ENCODE measurements around the gene OR4L1. TPM values are rescaled to one million over a fixed set of nuclear protein-coding genes. Genes with fewer than 3 reads are reported as not detected.

The OR4L1 gene
- total and polyA plus RNA-seq, 2 donors (not counting 3 experiments of a cell fraction or from before 2014, with no cell fraction given), result not detected

GRCh38 chr14:20110438-20110837, 50.6 kb downstream of the OR4L1 start, which contains the start of gene OR4K17:
OR4K17 (plus strand) TSS chr14:20110739; CDS start chr14:20117500, 6,761 bp downstream.
- intact Hi-C loops (cut with micrococcal nuclease), result no loop called here
- Histone ChIP-seq H3K9me1 (replicated peaks; ENCODE audit: control insufficient read depth, extremely low read depth, insufficient read depth, low read length) (no peaks in the 10 kb centered on the region), H3K36me3 (ENCODE audit: control insufficient read depth in 2 of 2, extremely low read depth in 1 of 2, insufficient read depth in 2 of 2, low read length in 2 of 2) (no peaks in the 10 kb centered on the region), H2AFZ (ENCODE audit: low read depth, low read length) (no peak within 1 kb of the TSS), H3K4me1 (ENCODE audit: control insufficient read depth, extremely low read depth, insufficient read depth, low read length) (no peaks in the 10 kb centered on the region), H3K79me2 (ENCODE audit: control insufficient read depth, insufficient read depth, low read length) (no peaks in the 10 kb centered on the region), H3K4me2 (ENCODE audit: insufficient read depth, low read length) (no peak within 1 kb of the TSS), H3K4me3 (replicated peaks in 1 of 3; ENCODE audit: insufficient read depth in 1 of 3, low read depth in 1 of 3, low read length in 3 of 3) (no peak within 1 kb of the TSS), H3K9me3 (replicated peaks; ENCODE audit: control insufficient read depth, insufficient read depth, low read length) (peaks cover 2% of the 10 kb centered on the region), H4K20me1 (replicated peaks; ENCODE audit: control insufficient read depth, extremely low read depth, insufficient read depth, low read length) (no peaks in the 10 kb centered on the region), H3K27me3 (ENCODE audit: control insufficient read depth in 2 of 2, insufficient read depth in 2 of 2, low read length in 2 of 2) (no peaks in the 10 kb centered on the region), H3K27ac (ENCODE audit: insufficient read depth, low read depth, low read length) (no peak within 1 kb of the TSS), H3K9ac (replicated peaks; ENCODE audit: extremely low read depth, insufficient read depth, low read length) (no peak within 1 kb of the TSS)
- TF ChIP-seq EZH2 (IDR thresholded peaks at IDR 0.05; ENCODE audit: borderline replicate concordance, low read depth, low read length, severe bottlenecking), result no peak
- no peak for TF ChIP-seq GATA2 (IDR thresholded peaks at IDR 0.05; ENCODE audit: insufficient read depth, insufficient read length, low read depth, low read length)
- TF ChIP-seq, protein P1, sequence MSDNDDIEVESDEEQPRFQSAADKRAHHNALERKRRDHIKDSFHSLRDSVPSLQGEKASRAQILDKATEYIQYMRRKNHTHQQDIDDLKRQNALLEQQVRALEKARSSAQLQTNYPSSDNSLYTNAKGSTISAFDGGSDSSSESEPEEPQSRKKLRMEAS (IDR thresholded peaks at IDR 0.05; ENCODE audit: insufficient read depth, insufficient read length), result no peak
- no peak for TF ChIP-seq POLR2A (IDR thresholded peaks at IDR 0.05; ENCODE audit: low read depth, low read length)
- TF ChIP-seq FOS (IDR thresholded peaks at IDR 0.05; ENCODE audit: borderline replicate concordance, insufficient read depth, low read length), result no peak
- no peak for TF ChIP-seq JUN (IDR thresholded peaks at IDR 0.05; ENCODE audit: borderline replicate concordance, insufficient read depth, insufficient read length, low read depth)
- no peak for TF ChIP-seq POLR2AphosphoS5 (IDR thresholded peaks at IDR 0.05; ENCODE audit: insufficient read depth, low read depth, low read length)
- TF ChIP-seq, protein P2, sequence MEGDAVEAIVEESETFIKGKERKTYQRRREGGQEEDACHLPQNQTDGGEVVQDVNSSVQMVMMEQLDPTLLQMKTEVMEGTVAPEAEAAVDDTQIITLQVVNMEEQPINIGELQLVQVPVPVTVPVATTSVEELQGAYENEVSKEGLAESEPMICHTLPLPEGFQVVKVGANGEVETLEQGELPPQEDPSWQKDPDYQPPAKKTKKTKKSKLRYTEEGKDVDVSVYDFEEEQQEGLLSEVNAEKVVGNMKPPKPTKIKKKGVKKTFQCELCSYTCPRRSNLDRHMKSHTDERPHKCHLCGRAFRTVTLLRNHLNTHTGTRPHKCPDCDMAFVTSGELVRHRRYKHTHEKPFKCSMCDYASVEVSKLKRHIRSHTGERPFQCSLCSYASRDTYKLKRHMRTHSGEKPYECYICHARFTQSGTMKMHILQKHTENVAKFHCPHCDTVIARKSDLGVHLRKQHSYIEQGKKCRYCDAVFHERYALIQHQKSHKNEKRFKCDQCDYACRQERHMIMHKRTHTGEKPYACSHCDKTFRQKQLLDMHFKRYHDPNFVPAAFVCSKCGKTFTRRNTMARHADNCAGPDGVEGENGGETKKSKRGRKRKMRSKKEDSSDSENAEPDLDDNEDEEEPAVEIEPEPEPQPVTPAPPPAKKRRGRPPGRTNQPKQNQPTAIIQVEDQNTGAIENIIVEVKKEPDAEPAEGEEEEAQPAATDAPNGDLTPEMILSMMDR (IDR thresholded peaks at IDR 0.05; ENCODE audit: extremely low read depth in 1 of 2, insufficient read depth in 1 of 2, low read depth in 1 of 2, low read length in 2 of 2), result no peak
- no peak for TF ChIP-seq MYC (IDR thresholded peaks at IDR 0.05; ENCODE audit: low read depth, low read length)
- ChIA-PET CTCF (no interaction called here), POLR2A (no interaction called here)
- dilution Hi-C loops (cut with MboI; ENCODE audit: extremely low pct_ligation_motif_present, low sequenced_read_pairs), result no loop called here
- FAIRE-seq (no peak), DNase-seq (ENCODE audit: low read depth, low spot score) (no peak)
- BruUV-seq (replicated peaks), result no TSS peak

Small RNAs within 50 kb of the gene (small RNA-seq; reads per million reads assigned to genes)
- gene RNA5SP380 (ENCODE audit: insufficient read depth, insufficient read length, low read depth, low replicate concordance), result not detected

Other genes with a start within 250 kb of the OR4L1 start
- not detected in 2 replicates for gene OR4K2, start 184.9 kb upstream of the OR4L1 start, total RNA-seq
- gene OR4K2, start 184.9 kb upstream of the OR4L1 start, polyA plus RNA-seq, result not detected in 2 replicates
- not detected in 2 replicates for gene OR4K5, start 139.4 kb upstream of the OR4L1 start, total RNA-seq
- gene OR4K5, start 139.4 kb upstream of the OR4L1 start, polyA plus RNA-seq, result not detected in 2 replicates
- not detected in 2 replicates for gene OR4K1, start 129.1 kb upstream of the OR4L1 start, total RNA-seq
- gene OR4K1, start 129.1 kb upstream of the OR4L1 start, polyA plus RNA-seq, result not detected in 2 replicates
- gene OR4K15, start 84.5 kb upstream of the OR4L1 start, total RNA-seq, result not detected in 2 replicates
- gene OR4K15, start 84.5 kb upstream of the OR4L1 start, polyA plus RNA-seq, result not detected in 2 replicates
- gene OR4Q2, start 57.9 kb upstream of the OR4L1 start, total RNA-seq, result not detected in 2 replicates
- not detected in 2 replicates for gene OR4Q2, start 57.9 kb upstream of the OR4L1 start, polyA plus RNA-seq
- gene OR4K14, start 40.7 kb upstream of the OR4L1 start, total RNA-seq, result not detected in 2 replicates
- gene OR4K14, start 40.7 kb upstream of the OR4L1 start, polyA plus RNA-seq, result not detected in 2 replicates
- gene OR4K13, start 24.0 kb upstream of the OR4L1 start, total RNA-seq, result not detected in 2 replicates
- not detected in 2 replicates for gene OR4K13, start 24.0 kb upstream of the OR4L1 start, polyA plus RNA-seq
- gene OR4K17, start 50.7 kb downstream of the OR4L1 start, total RNA-seq, result not detected in 2 replicates
- not detected in 2 replicates for gene OR4K17, start 50.7 kb downstream of the OR4L1 start, polyA plus RNA-seq
- gene OR4N5, start 78.8 kb downstream of the OR4L1 start, total RNA-seq, result not detected in 2 replicates
- not detected in 2 replicates for gene OR4N5, start 78.8 kb downstream of the OR4L1 start, polyA plus RNA-seq
- not detected in 2 replicates for gene OR11G2, start 130.9 kb downstream of the OR4L1 start, total RNA-seq
- gene OR11G2, start 130.9 kb downstream of the OR4L1 start, polyA plus RNA-seq, result not detected in 2 replicates
- not detected in 2 replicates for gene OR11H6, start 163.7 kb downstream of the OR4L1 start, total RNA-seq
- gene OR11H6, start 163.7 kb downstream of the OR4L1 start, polyA plus RNA-seq, result not detected in 2 replicates
- gene OR11H7, start 168.9 kb downstream of the OR4L1 start, total RNA-seq, result not detected in 2 replicates
- gene OR11H7, start 168.9 kb downstream of the OR4L1 start, polyA plus RNA-seq, result not detected in 2 replicates
- not detected in 2 replicates for gene OR11H4, start 179.2 kb downstream of the OR4L1 start, total RNA-seq
- not detected in 2 replicates for gene OR11H4, start 179.2 kb downstream of the OR4L1 start, polyA plus RNA-seq
- 21.3 and 22.9 TPM in 2 replicates for gene TTC5, start 245.9 kb downstream of the OR4L1 start, total RNA-seq
- 8.8 and 10.9 TPM in 2 replicates for gene TTC5, start 245.9 kb downstream of the OR4L1 start, polyA plus RNA-seq

Data from endothelial cell of umbilical vein (primary cell).